ENCODE results near the gene SLC25A53.

Gene SLC25A53, protein sequence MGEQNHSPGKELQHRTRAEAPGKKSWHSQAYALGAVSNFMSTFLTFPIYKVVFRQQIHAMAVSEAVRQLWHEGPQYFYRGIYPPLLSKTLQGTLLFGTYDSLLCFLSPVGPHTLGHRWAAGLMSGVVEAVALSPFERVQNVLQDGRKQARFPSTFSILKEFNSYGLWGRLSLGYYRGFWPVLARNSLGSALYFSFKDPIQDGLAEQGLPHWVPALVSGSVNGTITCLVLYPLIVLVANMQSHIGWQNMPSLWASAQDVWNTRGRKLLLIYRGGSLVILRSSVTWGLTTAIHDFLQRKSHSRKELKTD

GRCh38 chrX:104156630-104157529, at the start of gene SLC25A53:
Gene SLC25A53, minus strand, starts transcription at chrX:104157009. Its CDS starts 51,752 bp downstream, at chrX:104105257.
- peak; percentile 68 to 89 for DNase-seq
- TF ChIP-seq, protein P1, sequence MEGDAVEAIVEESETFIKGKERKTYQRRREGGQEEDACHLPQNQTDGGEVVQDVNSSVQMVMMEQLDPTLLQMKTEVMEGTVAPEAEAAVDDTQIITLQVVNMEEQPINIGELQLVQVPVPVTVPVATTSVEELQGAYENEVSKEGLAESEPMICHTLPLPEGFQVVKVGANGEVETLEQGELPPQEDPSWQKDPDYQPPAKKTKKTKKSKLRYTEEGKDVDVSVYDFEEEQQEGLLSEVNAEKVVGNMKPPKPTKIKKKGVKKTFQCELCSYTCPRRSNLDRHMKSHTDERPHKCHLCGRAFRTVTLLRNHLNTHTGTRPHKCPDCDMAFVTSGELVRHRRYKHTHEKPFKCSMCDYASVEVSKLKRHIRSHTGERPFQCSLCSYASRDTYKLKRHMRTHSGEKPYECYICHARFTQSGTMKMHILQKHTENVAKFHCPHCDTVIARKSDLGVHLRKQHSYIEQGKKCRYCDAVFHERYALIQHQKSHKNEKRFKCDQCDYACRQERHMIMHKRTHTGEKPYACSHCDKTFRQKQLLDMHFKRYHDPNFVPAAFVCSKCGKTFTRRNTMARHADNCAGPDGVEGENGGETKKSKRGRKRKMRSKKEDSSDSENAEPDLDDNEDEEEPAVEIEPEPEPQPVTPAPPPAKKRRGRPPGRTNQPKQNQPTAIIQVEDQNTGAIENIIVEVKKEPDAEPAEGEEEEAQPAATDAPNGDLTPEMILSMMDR (IDR thresholded peaks at IDR 0.05): no peak
- intact Hi-C loops (cut with DNase I; ENCODE audit: low total_unique reads): no loop called here
- peak within 1 kb of the TSS; percentile 59 to 63 for H3K4me3 ChIP-seq
- H3K27me3 ChIP-seq: no peaks in the 10 kb centered on the region
- peak within 1 kb of the TSS; percentile 82 to 86 for H3K27ac ChIP-seq
- no peaks in the 10 kb centered on the region for H3K9me3 ChIP-seq
- no peaks in the 10 kb centered on the region for H3K36me3 ChIP-seq
- H3K4me1 ChIP-seq: peaks cover 0 to 14% (median 5%) of the 10 kb centered on the region in 4 donors

- no peaks in the 10 kb centered on the region for H3K9me3 ChIP-seq
- H3K27ac ChIP-seq: no peak overlapping the region
- H3K27me3 ChIP-seq: no peaks in the 10 kb centered on the region
- DNase-seq: no peak
- peaks cover 0 to 8% (median 0%) of the 10 kb centered on the region in 3 donors for H3K36me3 ChIP-seq
- intact Hi-C loops (cut with DNase I; ENCODE audit: low total_unique reads): no loop called here
- TF ChIP-seq, protein P1 (IDR thresholded peaks at IDR 0.05): no peak
- no peaks in the 10 kb centered on the region for H3K4me1 ChIP-seq
- H3K4me3 ChIP-seq: no peak overlapping the region
Observed at GRCh38 chrX:104205548-104205947, 48.7 kb upstream of the SLC25A53 start.

GRCh38 chrX:104195489-104196084, 38.8 kb upstream of the SLC25A53 start:
- Histone ChIP-seq H3K36me3 (peaks cover 5 to 21% (median 7%) of the 10 kb centered on the region in 3 donors), H3K4me1 (no peaks in the 10 kb centered on the region), H3K27ac (no peak overlapping the region), H3K4me3 (no peak overlapping the region), H3K9me3 (no peaks in the 10 kb centered on the region), H3K27me3 (no peaks in the 10 kb centered on the region)
- intact Hi-C loops (cut with DNase I; ENCODE audit: low total_unique reads): no loop called here
- DNase-seq: no peak
- TF ChIP-seq, protein P1 (IDR thresholded peaks at IDR 0.05): peak; percentile 32 to 55

DNA sequence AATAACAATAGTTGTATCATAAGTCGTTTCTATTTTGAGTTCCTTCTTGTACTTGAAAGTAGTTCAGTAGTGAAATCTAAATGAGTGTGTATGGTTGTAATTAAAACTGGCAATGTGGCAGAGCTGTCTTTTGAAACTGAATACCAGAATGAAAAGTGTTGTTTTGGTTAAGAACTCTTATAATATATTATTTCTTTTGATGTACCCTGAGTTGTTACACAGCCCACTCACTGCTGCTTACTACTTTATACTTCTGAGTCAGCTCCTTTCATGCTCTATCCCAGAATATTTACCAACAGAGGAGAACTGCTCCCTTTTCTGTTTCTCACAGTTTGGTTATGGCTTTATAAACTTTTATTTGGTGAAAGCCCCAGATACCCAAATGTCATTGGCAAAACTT, 38.2 kb upstream of the SLC25A53 start:
- no peaks in the 10 kb centered on the region for H3K4me1 ChIP-seq
- DNase-seq: no peak
- peaks cover 0 to 27% (median 10%) of the 10 kb centered on the region in 3 donors for H3K36me3 ChIP-seq
- no peak overlapping the region for H3K4me3 ChIP-seq
- intact Hi-C loops (cut with DNase I; ENCODE audit: low total_unique reads): no loop called here
- H3K27me3 ChIP-seq: no peaks in the 10 kb centered on the region
- TF ChIP-seq, protein P1 (IDR thresholded peaks at IDR 0.05): no peak
- H3K9me3 ChIP-seq: no peaks in the 10 kb centered on the region
- no peak overlapping the region for H3K27ac ChIP-seq

- Histone ChIP-seq H3K36me3 (peaks cover 8 to 42% (median 16%) of the 10 kb centered on the region in 3 donors), H3K27me3 (no peaks in the 10 kb centered on the region), H3K9me3 (no peaks in the 10 kb centered on the region), H3K4me1 (no peaks in the 10 kb centered on the region), H3K4me3 (no peak overlapping the region), H3K27ac (no peak overlapping the region)
- TF ChIP-seq, protein P1 (IDR thresholded peaks at IDR 0.05): no peak
- no peak for DNase-seq
- intact Hi-C loops (cut with DNase I; ENCODE audit: low total_unique reads): no loop called here
Observed at GRCh38 chrX:104193485-104193884, 36.7 kb upstream of the SLC25A53 start.
